ENCODE data around the gene ZFAND3. TPM values are rescaled to one million over a fixed set of nuclear protein-coding genes. Genes with fewer than 3 reads are reported as not detected.

ZFAND3 gene
- total RNA-seq, 2 experiments from 2014 or later: 32.3 to 37.9 TPM

DNA sequence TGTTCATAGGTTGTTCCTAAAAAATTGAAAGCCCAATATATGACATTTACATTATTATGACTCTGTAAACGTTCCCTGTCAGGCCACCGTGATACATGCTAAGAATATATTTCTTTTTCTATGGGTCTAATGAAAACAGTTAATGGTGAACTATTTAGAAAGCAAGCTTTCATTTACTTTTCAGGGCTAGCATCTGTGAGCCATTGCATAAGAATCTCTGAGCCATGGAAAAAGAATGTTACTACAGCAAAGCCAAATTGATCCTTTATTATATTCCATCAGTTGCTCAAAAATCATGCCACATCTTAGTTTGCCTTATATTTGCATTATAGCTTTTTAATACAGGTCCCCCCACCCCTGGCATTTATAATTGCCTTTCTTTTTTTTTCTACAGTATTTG is 275.5 kb downstream of the ZFAND3 start:
- H3K4me1 Mint-ChIP-seq (ENCODE audit: low read depth): peaks cover 4% of the 10 kb centered on the region
- intact Hi-C loops (cut with micrococcal nuclease): no loop called here
- peaks cover 3% of the 10 kb centered on the region for H3K36me3 Mint-ChIP-seq (ENCODE audit: low read depth)
- ATAC-seq (no peak), DNase-seq (no peak)
- CTCF ChIA-PET: no interaction called here
- POLR2A ChIA-PET: interaction anchor here (1.2 kb wide), 1 partner anchor 31 kb away, joined by 3 read pairs; no protein-coding TSS in a partner anchor
- TF ChIP-seq, protein P1, sequence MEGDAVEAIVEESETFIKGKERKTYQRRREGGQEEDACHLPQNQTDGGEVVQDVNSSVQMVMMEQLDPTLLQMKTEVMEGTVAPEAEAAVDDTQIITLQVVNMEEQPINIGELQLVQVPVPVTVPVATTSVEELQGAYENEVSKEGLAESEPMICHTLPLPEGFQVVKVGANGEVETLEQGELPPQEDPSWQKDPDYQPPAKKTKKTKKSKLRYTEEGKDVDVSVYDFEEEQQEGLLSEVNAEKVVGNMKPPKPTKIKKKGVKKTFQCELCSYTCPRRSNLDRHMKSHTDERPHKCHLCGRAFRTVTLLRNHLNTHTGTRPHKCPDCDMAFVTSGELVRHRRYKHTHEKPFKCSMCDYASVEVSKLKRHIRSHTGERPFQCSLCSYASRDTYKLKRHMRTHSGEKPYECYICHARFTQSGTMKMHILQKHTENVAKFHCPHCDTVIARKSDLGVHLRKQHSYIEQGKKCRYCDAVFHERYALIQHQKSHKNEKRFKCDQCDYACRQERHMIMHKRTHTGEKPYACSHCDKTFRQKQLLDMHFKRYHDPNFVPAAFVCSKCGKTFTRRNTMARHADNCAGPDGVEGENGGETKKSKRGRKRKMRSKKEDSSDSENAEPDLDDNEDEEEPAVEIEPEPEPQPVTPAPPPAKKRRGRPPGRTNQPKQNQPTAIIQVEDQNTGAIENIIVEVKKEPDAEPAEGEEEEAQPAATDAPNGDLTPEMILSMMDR (IDR thresholded peaks at IDR 0.05): no peak
- no peaks in the 10 kb centered on the region for H3K27me3 Mint-ChIP-seq
- no peaks in the 10 kb centered on the region for H3K9me3 Mint-ChIP-seq
- no peak overlapping the region for H3K27ac Mint-ChIP-seq
- no peak overlapping the region for H3K4me3 Mint-ChIP-seq

DNA sequence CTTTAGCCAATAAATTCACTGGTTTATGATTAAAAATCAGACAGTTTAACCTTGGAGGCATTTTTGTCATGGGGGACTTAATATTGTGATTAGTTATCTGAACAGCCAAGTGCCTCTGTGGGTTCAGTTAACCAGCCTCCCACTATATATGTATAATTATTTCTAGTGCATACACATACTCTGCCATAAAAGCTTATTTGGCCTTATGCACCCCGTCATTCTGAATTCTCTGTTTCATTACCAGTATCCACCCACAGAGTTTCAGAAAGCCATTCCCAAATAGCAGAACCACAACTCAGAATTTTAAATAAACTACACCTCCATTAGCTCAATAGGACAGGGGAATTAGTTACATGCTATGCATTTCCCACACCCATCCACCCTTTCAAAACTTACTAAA is 279.7 kb downstream of the ZFAND3 start:
- ATAC-seq (no peak), DNase-seq (no peak)
- Mint-ChIP-seq H3K9me3 (no peaks in the 10 kb centered on the region), H3K27ac (no peak overlapping the region), H3K4me3 (no peak overlapping the region), H3K27me3 (no peaks in the 10 kb centered on the region), H3K36me3 (ENCODE audit: low read depth) (peaks cover 5% of the 10 kb centered on the region), H3K4me1 (ENCODE audit: low read depth) (peaks cover 5% of the 10 kb centered on the region)
- TF ChIP-seq, protein P1 (IDR thresholded peaks at IDR 0.05): no peak
- intact Hi-C loops (cut with micrococcal nuclease): no loop called here
- CTCF ChIA-PET: no interaction called here
- POLR2A ChIA-PET: no interaction called here

DNA sequence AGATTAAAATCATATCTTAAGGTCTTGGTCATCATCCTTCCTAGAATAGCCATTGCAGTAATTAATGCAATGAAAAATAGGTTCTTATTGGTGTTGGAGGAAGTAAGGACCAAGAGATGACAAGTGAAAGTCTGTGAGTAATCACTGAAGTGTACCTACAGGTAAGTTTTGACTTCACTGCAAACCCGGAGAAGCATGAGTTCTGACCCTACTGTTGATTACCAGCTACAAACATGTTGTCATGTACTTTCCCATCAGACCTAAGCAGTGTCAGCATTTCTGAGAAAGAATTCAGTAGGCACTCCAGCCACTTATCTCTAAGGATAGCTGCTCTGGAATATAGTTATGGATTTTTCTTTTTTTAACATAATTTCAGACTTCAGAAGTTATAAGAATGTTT is 280.9 kb downstream of the ZFAND3 start:
- Mint-ChIP-seq H3K27ac (no peak overlapping the region), H3K4me1 (ENCODE audit: low read depth) (peaks cover 7% of the 10 kb centered on the region), H3K27me3 (no peaks in the 10 kb centered on the region), H3K9me3 (no peaks in the 10 kb centered on the region), H3K36me3 (ENCODE audit: low read depth) (peaks cover 7% of the 10 kb centered on the region), H3K4me3 (no peak overlapping the region)
- no peak for DNase-seq
- no peak for ATAC-seq
- intact Hi-C loops (cut with micrococcal nuclease): no loop called here
- CTCF ChIA-PET: interaction anchor here (2.6 kb wide), 1 partner anchor 11 kb away, joined by 10 read pairs; no protein-coding TSS in a partner anchor
- POLR2A ChIA-PET: no interaction called here
- TF ChIP-seq, protein P1 (IDR thresholded peaks at IDR 0.05): no peak

DNA sequence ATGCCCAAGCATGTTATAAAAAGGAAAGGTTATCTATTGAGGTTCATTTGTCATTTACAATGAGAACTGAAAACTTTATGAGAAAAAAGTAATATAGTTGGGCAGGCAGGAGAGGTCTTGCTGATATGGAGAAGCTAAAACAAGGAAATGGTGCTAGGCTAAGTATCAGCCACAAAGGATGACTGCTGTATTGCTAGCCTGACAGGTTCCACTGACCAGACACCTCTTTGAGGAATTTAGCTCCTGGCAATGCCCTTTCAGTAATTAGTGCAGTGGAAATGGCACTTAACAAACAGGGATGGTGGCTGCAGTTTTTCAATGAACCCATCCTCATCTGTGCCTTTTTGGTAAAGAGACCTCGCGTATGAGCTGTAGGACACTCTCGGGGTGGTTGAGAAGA is 284.4 kb downstream of the ZFAND3 start:
- Mint-ChIP-seq H3K36me3 (ENCODE audit: low read depth) (peaks cover 13% of the 10 kb centered on the region), H3K4me3 (no peak overlapping the region), H3K27me3 (no peaks in the 10 kb centered on the region), H3K4me1 (ENCODE audit: low read depth) (peaks cover 10% of the 10 kb centered on the region), H3K27ac (no peak overlapping the region), H3K9me3 (no peaks in the 10 kb centered on the region)
- CTCF ChIA-PET: no interaction called here
- TF ChIP-seq, protein P1 (IDR thresholded peaks at IDR 0.05): no peak
- DNase-seq (no peak), ATAC-seq (no peak)
- intact Hi-C loops (cut with micrococcal nuclease): no loop called here
- POLR2A ChIA-PET: no interaction called here

DNA sequence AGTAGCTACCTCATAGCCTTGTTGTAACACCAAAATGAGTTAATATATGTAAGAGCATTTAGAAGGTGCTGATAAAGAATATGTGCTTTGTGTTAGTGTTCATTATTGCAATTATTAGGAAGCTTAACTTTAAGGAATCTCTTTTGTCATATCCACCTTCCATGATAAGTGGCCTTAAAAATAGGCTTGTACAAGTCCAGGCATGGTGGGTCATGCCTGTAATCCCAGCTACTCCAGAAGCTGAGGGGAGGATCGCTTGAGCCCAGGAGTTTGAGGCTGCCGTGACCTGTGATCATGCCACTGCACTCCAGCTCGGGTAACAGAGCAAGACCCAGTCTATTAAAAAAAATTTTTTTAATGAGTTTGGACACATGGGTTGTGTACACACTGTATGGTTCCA is 285.5 kb downstream of the ZFAND3 start:
- Mint-ChIP-seq H3K9me3 (no peaks in the 10 kb centered on the region), H3K4me1 (ENCODE audit: low read depth) (peaks cover 15% of the 10 kb centered on the region), H3K4me3 (no peak overlapping the region), H3K27me3 (no peaks in the 10 kb centered on the region), H3K36me3 (ENCODE audit: low read depth) (peaks cover 13% of the 10 kb centered on the region), H3K27ac (no peak overlapping the region)
- ChIA-PET POLR2A (no interaction called here), CTCF (no interaction called here)
- TF ChIP-seq, protein P1 (IDR thresholded peaks at IDR 0.05): no peak
- DNase-seq (no peak), ATAC-seq (no peak)
- intact Hi-C loops (cut with micrococcal nuclease): no loop called here

Data from activated CD8-positive, alpha-beta T cell treated with anti-CD3 and anti-CD28 coated beads for 36 hours (primary cell).